B cell (primary cell): Measurements from ENCODE around the gene RICTOR. TPM values are rescaled to one million over a fixed set of nuclear protein-coding genes. Genes with fewer than 3 reads are reported as not detected.

ENCODE experiments used
- ATAC-seq: fragments of 200-7000 bp; cut with Tn5 transposase; one replicate; pipeline ENCODE4 v1.10.0; 2021; ENCODE audit warnings: low read depth, mild to moderate bottlenecking, moderate number of reproducible peaks, moderate library complexity
- CTCF ChIA-PET: fragments of 350-600 bp; sonication (Branson Sonifier 250); formaldehyde crosslinking; loops from one replicate; lab custom pipeline; 2021; ENCODE audit warnings: antibody characterized with exemption, inconsistent platforms; lab: Charles Lee
- POLR2A ChIA-PET: fragments of 350-600 bp; sonication (Branson Sonifier 250); formaldehyde crosslinking; loops from one replicate; lab custom pipeline; 2021; ENCODE audit warnings: antibody characterized with exemption; lab: Charles Lee
- DNase-seq: peaks from one replicate; pipeline ENCODE4 v3.0.0; 2013
- H2AFZ ChIP-seq: 2 replicates; pipeline ENCODE4 v1.6.1; 2012; ENCODE audit warnings: mild to moderate bottlenecking, low read depth, low read length; ENCODE audit not compliant: insufficient read depth, poor library complexity, severe bottlenecking
- H3K27ac ChIP-seq, 2 donors: 1 replicate in 1 of 2; 2 replicates in 1 of 2; pipeline ENCODE4 v1.5.1; 2012 to 2013; ENCODE audit warnings: low read length in 2 of 2, mild to moderate bottlenecking in 2 of 2, moderate library complexity in 1 of 2
- H3K27me3 ChIP-seq, 4 experiments: fragments of 200-600 bp in 1 of 4; sonication (generic) in 1 of 4; replicated peaks in 1 of 4; 1 replicate in 2 of 4; 2 replicates in 2 of 4; pipeline versions ENCODE4 v1.6.1 to v1.7.0; 2013 to 2016; ENCODE audit warnings: low read length in 3 of 4, mild to moderate bottlenecking in 2 of 4, mixed read lengths in 1 of 4, moderate library complexity in 1 of 4; ENCODE audit not compliant: insufficient read depth in 4 of 4, control insufficient read depth in 3 of 4; ENCODE audit errors: control extremely low read depth in 1 of 4
- H3K36me3 ChIP-seq, 2 experiments: replicated peaks in 1 of 2; 1 replicate in 1 of 2; 2 replicates in 1 of 2; pipeline versions ENCODE4 v1.6.1 to v1.7.1; 2013; ENCODE audit warnings: low read length in 1 of 2; ENCODE audit not compliant: insufficient read depth in 2 of 2, control insufficient read depth in 1 of 2; ENCODE audit errors: control extremely low read depth in 1 of 2, extremely low read depth in 1 of 2
- H3K4me1 ChIP-seq, 2 donors: fragments of 200-600 bp in 1 of 2; sonication (generic) in 1 of 2; 1 replicate in 1 of 2; 2 replicates in 1 of 2; pipeline versions ENCODE4 v1.5.1 to v1.6.1; 2013 to 2017; ENCODE audit warnings: low read length in 2 of 2; ENCODE audit not compliant: control insufficient read depth in 2 of 2, insufficient read depth in 2 of 2
- H3K4me2 ChIP-seq: replicated peaks from 2 replicates; pipeline ENCODE3; 2012; ENCODE audit warnings: mild to moderate bottlenecking, low read depth, low read length; ENCODE audit not compliant: poor library complexity, severe bottlenecking
- H3K4me3 ChIP-seq, 5 experiments: fragments of 200-600 bp in 1 of 5; sonication (generic) in 1 of 5; 1 replicate in 3 of 5; 2 replicates in 2 of 5; pipeline versions ENCODE4 v1.5.1 to v1.7.0; 2011 to 2016; ENCODE audit warnings: low read length in 4 of 5, mild to moderate bottlenecking in 4 of 5, low read depth in 2 of 5, control low read depth in 1 of 5, moderate library complexity in 1 of 5; ENCODE audit not compliant: insufficient read depth in 1 of 5; ENCODE audit errors: control extremely low read depth in 1 of 5, extremely low read depth in 1 of 5
- H3K79me2 ChIP-seq: fragments of 200-600 bp; sonication (generic); one replicate; pipeline ENCODE4 v1.6.0; 2016; ENCODE audit warnings: low read length; ENCODE audit not compliant: control insufficient read depth, insufficient read depth
- H3K9ac ChIP-seq: fragments of 200-600 bp; sonication (generic); 2 replicates; pipeline ENCODE4 v1.6.1; 2017; ENCODE audit warnings: mild to moderate bottlenecking, low read length, moderate library complexity
- H3K9me3 ChIP-seq, 3 donors: one replicate each; pipeline versions ENCODE4 v1.6.1 to v1.7.1; 2013; ENCODE audit warnings: low read length in 2 of 3; ENCODE audit not compliant: control insufficient read depth in 2 of 3, insufficient read depth in 1 of 3; ENCODE audit errors: control extremely low read depth in 1 of 3
- H4K20me1 ChIP-seq: 2 replicates; pipeline ENCODE4 v1.6.0; 2012; ENCODE audit warnings: mild to moderate bottlenecking, low read length; ENCODE audit not compliant: insufficient read depth, control insufficient read depth, poor library complexity, severe bottlenecking
- H3K27ac Mint-ChIP-seq: one replicate; pipeline ENCODE4 v1.8.0; 2021; ENCODE audit warnings: mixed read lengths
- H3K27me3 Mint-ChIP-seq: one replicate; pipeline ENCODE4 v1.8.0; 2021; ENCODE audit warnings: mixed read lengths
- H3K4me1 Mint-ChIP-seq: one replicate; pipeline ENCODE4 v1.8.0; 2021; ENCODE audit warnings: mixed read lengths
- H3K4me3 Mint-ChIP-seq: one replicate; pipeline ENCODE4 v1.8.0; 2021; ENCODE audit warnings: mixed read lengths
- H3K9me3 Mint-ChIP-seq: one replicate; pipeline ENCODE4 v1.8.0; 2022; ENCODE audit warnings: mixed read lengths; ENCODE audit not compliant: insufficient read depth
- CTCF ChIP-seq: fragments of 200-600 bp; IDR thresholded peaks from one replicate; pipeline ENCODE4 v1.8.0; 2022; ENCODE audit warnings: antibody characterized with exemption, mild to moderate bottlenecking
- EZH2 ChIP-seq: IDR thresholded peaks from 2 replicates; pipeline ENCODE4 v1.6.1; 2012; ENCODE audit warnings: borderline replicate concordance, low read depth, mild to moderate bottlenecking, moderate library complexity, low read length; ENCODE audit not compliant: insufficient read depth, poor library complexity, severe bottlenecking
- WGBS: methylation state at CpG from one replicate; pipeline ENCODE4 v1.1.5; 2013; ENCODE audit warnings: missing lambda C conversion rate; ENCODE audit not compliant: insufficient coverage; 5-methylcytosine and 5-hydroxymethylcytosine counted together
- intact Hi-C: fragments of 100-400 bp; cut with micrococcal nuclease; formaldehyde crosslinking; loops from one replicate; pipeline ENCODE4 v1.10.0; 2022
- polyA plus RNA-seq: library from polyadenylated mRNA; depleted of rRNA; stranded (reverse); fragments of >200 nt; gene quantifications from 2 replicates; pipeline ENCODE4 v1.2.3, GENCODE V29; 2012
- total RNA-seq, 2 donors: library from RNA; stranded (reverse); fragments of 120-200 nt in 1 of 2; gene quantifications; 1 replicate in 1 of 2; 2 replicates in 1 of 2; pipeline versions ENCODE4 v1.2.3 to v1.2.4, GENCODE V29; 2013 to 2022

The RICTOR gene
- total and polyA plus RNA-seq, 2 donors (not counting 1 experiment from before 2014, with no cell fraction given) = 15.4 to 84.3 TPM

DNA sequence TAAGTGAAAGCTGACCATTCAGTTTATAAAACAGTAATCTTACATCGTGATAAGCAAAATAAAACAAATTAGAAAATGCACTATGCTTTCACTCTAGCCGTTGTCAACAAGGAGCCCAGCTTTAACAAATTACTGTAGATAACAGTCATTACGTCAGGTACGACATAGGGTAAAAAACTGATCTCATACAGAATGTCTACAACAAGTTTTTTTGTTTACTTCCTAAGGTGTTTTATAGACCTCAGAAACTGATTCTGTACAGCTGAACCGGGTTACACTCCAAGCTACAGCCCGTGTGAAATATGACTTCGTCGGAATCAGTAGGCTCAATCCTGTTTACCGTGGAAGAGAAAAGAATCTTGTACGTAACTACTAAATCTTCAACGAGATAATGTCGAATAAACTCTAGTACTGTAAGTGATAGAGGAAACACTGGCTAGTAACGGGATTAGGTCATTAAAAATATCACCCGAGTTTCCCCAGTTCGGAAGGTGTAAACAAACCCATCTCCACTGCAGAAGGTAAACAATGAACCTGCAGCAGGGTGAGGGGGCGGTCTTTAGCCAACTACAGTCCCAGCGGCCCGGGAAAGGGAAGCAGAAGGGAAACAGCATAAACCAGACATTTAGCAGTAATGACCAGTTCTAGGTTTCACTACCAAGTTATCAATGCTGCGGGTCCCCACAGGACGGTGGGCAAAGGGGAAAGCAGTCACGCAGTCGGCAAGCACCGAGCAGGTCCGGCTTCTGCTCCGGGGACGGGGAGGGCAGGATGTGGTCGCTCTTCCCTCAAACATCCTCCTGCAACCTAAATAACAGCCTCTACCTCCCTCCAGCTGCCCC, 1.1 kb downstream of the RICTOR start:
- H3K79me2 ChIP-seq = peaks cover 76% of the 10 kb centered on the region
- H3K4me1 ChIP-seq = peaks cover 22 to 39% of the 10 kb centered on the region in 2 donors
- Mint-ChIP-seq H3K9me3 (no peaks in the 10 kb centered on the region), H3K27me3 (no peaks in the 10 kb centered on the region), H3K27ac (peak overlapping the region; percentile 90), H3K4me1 (peaks cover 59% of the 10 kb centered on the region), H3K4me3 (peak overlapping the region; percentile 91)
- TF ChIP-seq EZH2 = no peak
- TF ChIP-seq CTCF = no peak
- H3K27ac ChIP-seq = peak overlapping the region; percentile 66 to 96
- ATAC-seq = peak; percentile 10
- peak overlapping the region; percentile 93 for H2AFZ ChIP-seq
- peaks cover 10% of the 10 kb centered on the region for H4K20me1 ChIP-seq
- ChIA-PET POLR2A (no interaction called here), CTCF (interaction anchor here (2.2 kb wide), 1 partner anchor 7 kb away, joined by 15 read pairs; no protein-coding TSS in a partner anchor)
- H3K4me3 ChIP-seq = peak overlapping the region; percentile 75 to 95 (median 82)
- intact Hi-C loops = loop anchor here (2.0 to 10.0 kb wide), 3 partner anchors 14 to 1698 kb away; partner anchors contain the start of genes NUP155 and WDR70
- peak; percentile 70 for DNase-seq
- no peaks in the 10 kb centered on the region for H3K9me3 ChIP-seq
- H3K36me3 ChIP-seq = peaks cover 7 to 15% of the 10 kb centered on the region in 2 experiments
- peak overlapping the region; percentile 74 for H3K4me2 ChIP-seq
- no peaks in the 10 kb centered on the region for H3K27me3 ChIP-seq
- H3K9ac ChIP-seq = peak overlapping the region; percentile 86
- WGBS = 0% methylated on average over 13 of the region's 27 CpGs

- CTCF ChIA-PET = interaction anchor here (0.7 kb wide), 1 partner anchor 62 kb away, joined by 3 read pairs; no protein-coding TSS in a partner anchor
- no peak overlapping the region for H3K9ac ChIP-seq
- peaks cover 7 to 16% of the 10 kb centered on the region in 2 donors for H3K4me1 ChIP-seq
- no CpG with 5 or more reads among the region's 3 CpGs for WGBS
- H3K27me3 ChIP-seq = no peaks in the 10 kb centered on the region
- H3K9me3 Mint-ChIP-seq = peaks cover 10% of the 10 kb centered on the region
- no peak for DNase-seq
- H2AFZ ChIP-seq = no peak overlapping the region
- POLR2A ChIA-PET = no interaction called here
- H3K4me2 ChIP-seq = no peak overlapping the region
- peaks cover 3 to 12% (median 9%) of the 10 kb centered on the region in 3 donors for H3K9me3 ChIP-seq
- intact Hi-C loops = no loop called here
- no peak overlapping the region for H3K27ac ChIP-seq
- no peak overlapping the region for H3K4me3 ChIP-seq
- H3K27me3 Mint-ChIP-seq = no peaks in the 10 kb centered on the region
- H3K79me2 ChIP-seq = peaks cover 96% of the 10 kb centered on the region
- no peak for TF ChIP-seq EZH2
- no peak for TF ChIP-seq CTCF
- H4K20me1 ChIP-seq = peaks cover 59% of the 10 kb centered on the region
- H3K4me1 Mint-ChIP-seq = peaks cover 60% of the 10 kb centered on the region
- no peak overlapping the region for H3K4me3 Mint-ChIP-seq
- H3K27ac Mint-ChIP-seq = no peak overlapping the region
- peaks cover 21 to 39% of the 10 kb centered on the region in 2 experiments for H3K36me3 ChIP-seq
- ATAC-seq = no peak
These were observed 6.1 kb downstream of the RICTOR start for GRCh38 chr5:39068099-39068498.
